GM21529 (cell line): ENCODE results near the gene COL5A3.

Experiments
- ATAC-seq: cut with Tn5 transposase; IDR thresholded peaks from one replicate; pipeline ENCODE4 v1.9.1; 2021; ENCODE audit not compliant: unreplicated experiment

The COL5A3 gene

GRCh38 chr19:10011974-10012373, 1.7 kb upstream of the COL5A3 start:
- no peak for ATAC-seq

- no peak for ATAC-seq
Observed at GRCh38 chr19:10010939-10011338, 635 bp upstream of the COL5A3 start.

- no peak for ATAC-seq
Observed at GRCh38 chr19:10009714-10010224, 535 bp downstream of the COL5A3 start.

DNA sequence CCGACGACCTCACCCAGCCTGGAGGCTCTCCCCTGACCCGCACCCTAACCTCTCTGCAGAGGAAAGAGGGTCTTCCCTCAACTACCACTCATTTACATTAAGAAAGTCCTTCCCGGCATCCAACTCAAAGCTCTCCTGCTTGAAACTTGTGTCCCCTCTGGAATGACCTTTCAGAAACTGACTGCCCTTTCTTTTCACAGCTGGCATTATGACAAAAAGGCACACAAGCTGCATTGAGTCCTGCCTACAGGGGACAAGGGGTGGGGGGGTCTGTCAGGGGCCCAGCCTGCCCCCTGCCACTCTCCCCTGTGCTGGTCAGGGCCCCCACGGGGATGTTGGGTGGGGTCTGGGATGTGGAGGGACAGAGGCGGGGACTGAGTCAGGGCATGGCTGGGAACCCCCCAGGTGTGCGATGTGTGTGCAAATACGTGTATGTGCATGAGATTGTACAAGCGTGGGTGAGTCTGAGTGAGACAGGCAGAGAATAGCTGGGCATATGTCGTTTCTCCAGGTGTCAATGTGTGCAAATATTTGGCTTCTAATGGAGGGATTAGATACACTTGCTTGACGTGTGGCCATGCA, 2.0 kb downstream of the COL5A3 start:
- ATAC-seq = no peak

DNA sequence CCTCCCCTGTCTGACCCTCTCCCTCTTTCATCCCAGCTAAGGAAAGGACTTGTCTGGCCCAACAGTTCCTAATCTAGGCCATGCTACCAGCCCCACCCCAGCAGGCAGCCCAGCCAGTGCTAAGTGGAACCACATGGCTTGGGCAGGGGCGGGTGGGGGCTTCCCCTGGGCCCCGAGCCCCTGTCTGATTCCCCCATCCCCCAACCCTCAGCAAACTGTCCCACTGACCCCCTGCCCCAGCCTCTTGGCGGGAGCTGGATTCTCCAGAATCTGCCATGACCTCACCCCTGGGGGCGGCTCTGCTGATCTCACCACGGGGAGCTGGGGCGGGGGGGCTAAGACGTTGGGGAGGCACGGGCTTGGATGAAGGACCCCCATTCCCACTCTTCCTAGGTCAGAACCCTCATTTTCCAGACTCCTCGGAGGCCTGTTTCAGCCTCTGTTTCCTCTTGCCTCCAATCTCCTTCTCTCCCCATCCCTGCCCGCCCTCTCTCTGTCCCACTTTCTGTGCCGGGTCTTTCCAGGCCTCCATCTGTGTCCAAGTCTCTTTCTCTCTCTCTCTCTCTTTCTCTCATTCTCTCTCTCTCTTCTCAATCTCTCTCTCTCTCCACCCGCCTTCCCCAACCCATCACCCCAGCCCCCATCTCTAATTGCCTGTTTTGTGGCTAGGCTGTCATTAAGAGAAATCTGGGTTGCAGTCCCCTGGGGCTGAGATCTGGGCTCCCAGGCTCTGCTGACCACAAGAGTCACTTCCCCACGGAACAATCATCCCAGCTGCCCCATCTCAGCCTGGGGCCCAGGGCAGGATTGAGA, 2.7 kb downstream of the COL5A3 start:
- ATAC-seq = no peak

DNA sequence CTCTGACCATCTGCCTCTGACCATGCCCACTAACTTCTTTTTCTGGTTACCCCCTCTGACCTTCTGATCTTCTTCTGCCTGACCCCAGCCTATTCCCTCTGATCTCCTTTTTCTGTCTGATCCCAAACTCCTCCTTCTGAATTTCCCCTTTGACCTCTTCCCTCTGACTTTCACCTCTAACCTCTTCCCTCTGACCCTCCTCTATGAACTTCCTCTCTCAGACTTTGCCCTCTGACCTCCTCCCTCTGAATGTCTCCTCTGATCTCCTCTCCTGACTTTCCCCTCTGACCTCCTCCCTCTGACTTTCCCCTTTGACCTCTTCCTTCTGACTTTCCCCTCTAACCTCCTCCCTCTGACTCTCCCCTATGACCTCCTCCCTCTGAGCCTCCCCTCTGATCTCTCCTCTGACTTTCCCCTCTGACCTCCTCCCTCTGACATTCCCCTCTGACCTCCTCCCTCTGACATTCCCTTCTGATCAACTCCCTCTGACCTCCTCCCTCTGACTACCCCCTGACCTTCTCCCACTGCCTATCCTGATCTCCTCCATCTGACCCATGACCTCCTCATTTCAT, 3.5 kb downstream of the COL5A3 start:
- no peak for ATAC-seq

- no peak for ATAC-seq
Observed at GRCh38 chr19:10006335-10006708, 4.0 kb downstream of the COL5A3 start.

DNA sequence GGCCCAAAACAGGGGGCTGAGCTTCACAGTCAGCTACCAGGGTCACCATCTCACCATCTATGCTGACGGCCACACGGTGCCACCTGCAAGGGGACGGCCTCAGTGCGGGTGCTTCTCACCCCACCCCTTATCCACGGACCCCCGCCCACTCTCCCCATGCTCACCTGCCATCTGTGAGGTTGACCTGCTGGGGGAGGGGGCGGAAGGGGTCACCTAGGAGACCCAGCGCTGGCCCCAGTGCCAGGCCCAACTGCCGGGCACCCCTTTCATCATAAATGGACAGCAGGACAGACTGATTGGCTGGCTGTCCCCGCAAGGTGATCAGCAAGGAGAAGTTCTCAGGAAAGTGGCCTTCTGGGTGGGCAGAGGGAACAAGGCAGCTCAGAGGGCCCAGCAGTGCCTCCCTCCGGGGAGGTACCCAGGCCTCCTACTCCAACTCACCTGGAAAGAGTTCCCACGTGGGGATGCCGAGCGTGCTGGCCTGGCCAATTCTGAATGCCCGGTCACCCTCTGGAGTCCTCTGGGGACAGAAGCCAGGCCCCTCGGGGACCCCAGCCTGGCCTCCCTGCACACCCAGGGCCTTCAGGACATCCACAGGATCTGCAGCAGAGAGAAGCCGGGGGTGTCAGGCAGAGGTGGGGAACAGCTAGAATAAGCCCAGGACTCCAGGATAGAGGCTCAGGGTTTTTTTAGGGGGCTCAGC, 4.5 kb downstream of the COL5A3 start:
- no peak for ATAC-seq

- no peak for ATAC-seq
Observed at GRCh38 chr19:10004617-10005016, 5.7 kb downstream of the COL5A3 start.

GRCh38 chr19:10003271-10003670, 7.0 kb downstream of the COL5A3 start:
- ATAC-seq = no peak

DNA sequence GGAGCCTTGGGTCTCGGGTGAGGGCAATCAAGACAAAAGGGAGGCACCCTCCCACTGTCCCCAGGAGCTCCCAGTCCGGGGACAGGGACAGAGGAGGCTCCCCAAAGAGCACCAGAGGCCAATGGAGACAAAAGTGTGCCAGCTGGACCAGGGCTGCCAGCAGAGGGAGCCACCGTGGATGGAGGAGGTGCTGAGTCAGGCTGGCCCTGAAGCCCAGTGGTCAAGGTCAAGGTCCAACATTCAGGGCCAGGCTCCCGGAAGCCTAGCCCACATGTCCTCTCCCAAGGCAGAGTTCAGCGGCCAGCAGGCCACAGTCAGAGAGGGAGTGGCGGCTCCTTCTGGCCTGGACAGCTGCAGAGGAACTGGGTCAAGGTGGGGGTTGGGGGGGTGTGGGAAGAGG, 8.4 kb downstream of the COL5A3 start:
- no peak for ATAC-seq

DNA sequence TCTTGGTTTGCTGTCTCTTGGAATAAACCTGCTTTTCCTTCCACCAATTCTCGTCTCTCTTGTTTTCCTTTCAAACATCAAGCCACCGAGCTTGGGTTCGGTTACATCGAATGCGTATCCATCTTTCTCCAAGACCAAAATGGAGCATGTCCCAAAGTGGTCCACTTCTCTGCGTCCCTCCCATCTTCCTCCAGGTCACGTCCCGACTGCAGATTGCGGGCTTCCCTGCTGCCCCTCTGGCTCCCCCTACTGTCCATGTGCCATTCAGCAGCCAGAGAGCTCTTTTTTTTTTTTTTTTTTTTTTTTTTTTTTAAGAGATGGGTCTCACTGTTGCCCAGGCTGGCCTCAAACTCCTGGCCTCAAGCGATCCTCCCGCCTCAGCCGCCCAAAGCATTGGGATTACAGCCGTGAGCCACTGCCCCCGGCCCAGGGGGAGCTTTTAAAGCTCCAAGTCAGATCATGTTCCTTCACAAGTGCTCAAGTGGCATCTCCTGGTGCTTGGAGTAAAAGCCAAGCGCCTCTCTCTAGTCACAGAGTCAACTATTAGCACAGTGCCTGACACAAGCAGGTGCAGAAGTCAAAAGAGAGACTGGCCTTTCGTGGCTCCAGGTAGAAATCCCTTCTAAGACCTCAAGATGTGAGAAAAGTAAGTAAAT, 10.0 kb downstream of the COL5A3 start:
- ATAC-seq = no peak

DNA sequence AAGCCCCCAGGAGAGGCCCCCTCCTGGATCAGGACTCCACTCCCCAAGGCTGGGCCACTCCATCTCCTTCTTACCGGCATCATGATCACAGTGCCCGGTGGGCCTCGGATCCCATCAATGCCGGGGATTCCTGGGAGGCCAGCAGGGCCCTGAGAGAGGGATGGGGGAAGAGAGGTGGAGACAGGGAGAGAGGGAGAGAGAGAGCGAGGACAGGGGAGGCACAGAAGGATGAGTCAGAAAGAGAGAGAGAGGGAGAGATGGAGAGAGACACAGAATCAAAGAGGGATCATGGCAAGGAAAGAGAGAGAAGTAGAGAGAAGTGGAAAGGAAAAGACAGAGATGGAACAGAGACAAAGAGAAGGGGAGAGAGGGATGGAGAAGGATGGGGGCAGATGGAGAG, 13.8 kb downstream of the COL5A3 start:
- ATAC-seq = no peak

- ATAC-seq = no peak
Observed at GRCh38 chr19:9995999-9996398, 14.3 kb downstream of the COL5A3 start.

- no peak for ATAC-seq
Observed at GRCh38 chr19:9995084-9995483, 15.2 kb downstream of the COL5A3 start.

DNA sequence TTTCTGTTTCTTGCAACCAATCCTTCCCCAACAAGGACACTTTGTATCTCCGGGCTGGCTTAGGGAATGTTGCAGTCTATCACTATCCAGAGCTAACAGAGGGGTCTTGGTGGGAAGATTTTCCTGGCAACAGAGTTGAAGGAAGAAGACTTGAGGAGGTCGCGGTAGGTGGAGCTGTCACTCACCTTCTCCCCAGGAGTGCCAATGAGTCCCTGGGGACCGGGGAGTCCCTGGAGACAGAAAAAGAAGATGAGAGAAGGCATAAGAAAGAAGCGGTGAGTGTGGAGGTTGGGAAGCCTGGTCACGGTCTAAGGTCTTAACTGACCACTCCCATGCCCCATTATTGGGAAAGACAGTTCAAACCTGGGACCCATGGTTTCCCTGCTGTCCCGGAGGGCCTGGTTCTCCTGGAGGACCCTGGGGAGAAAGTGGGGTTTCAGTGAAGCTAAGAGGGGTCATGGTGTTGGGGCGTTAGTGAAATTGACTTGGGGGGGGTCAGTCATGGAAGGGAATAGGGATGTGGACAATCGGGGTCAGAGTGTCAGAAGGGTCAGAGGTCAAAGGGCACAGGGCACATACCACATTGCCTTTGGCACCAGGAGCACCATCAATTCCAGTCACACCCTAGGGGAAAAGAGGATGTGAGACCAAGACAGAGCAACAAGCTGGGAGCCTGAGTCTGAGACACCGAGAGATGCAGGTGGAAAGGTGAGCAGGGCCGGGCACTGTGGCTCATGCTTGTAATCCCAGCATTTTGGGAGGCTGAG, 18.7 kb downstream of the COL5A3 start:
- ATAC-seq = no peak

GRCh38 chr19:9989504-9989903, 20.8 kb downstream of the COL5A3 start:
- ATAC-seq = no peak

GRCh38 chr19:9986787-9987281, 23.5 kb downstream of the COL5A3 start:
- no peak for ATAC-seq

- ATAC-seq = no peak
Observed at GRCh38 chr19:9981406-9982260, 28.7 kb downstream of the COL5A3 start.
